Measurements from ENCODE around the gene MRGPRX4. TPM values are rescaled to one million over a fixed set of nuclear protein-coding genes. Genes with fewer than 3 reads are reported as not detected.

MRGPRX4 gene
- total RNA-seq, 1 donor from 2014 or later: not detected

- Histone ChIP-seq H3K27me3 (no peaks in the 10 kb centered on the region), H3K9me3 (peaks cover 0 to 8% of the 10 kb centered on the region in 2 donors), H3K4me1 (no peaks in the 10 kb centered on the region), H3K4me3 (no peak overlapping the region), H3K36me3 (no peaks in the 10 kb centered on the region), H3K27ac (no peak overlapping the region)
- intact Hi-C loops (cut with DNase I): no loop called here
- TF ChIP-seq CTCF (IDR thresholded peaks at IDR 0.05): no peak
- DNase-seq (ENCODE audit: low spot score in 2 of 2): no peak
Measured at GRCh38 chr11:18222814-18223421, 50.3 kb downstream of the MRGPRX4 start.

Other genes with a start within 250 kb of the MRGPRX4 start
- 13.6 TPM for gene SERGEF, start 159.8 kb upstream of the MRGPRX4 start, total RNA-seq
- gene TPH1, start 126.6 kb upstream of the MRGPRX4 start, total RNA-seq: 1.8 TPM
- gene SAAL1, start 66.8 kb upstream of the MRGPRX4 start, total RNA-seq: 29.1 TPM
- gene MRGPRX3, start 40.3 kb upstream of the MRGPRX4 start, total RNA-seq: not detected
- not detected for gene SAA4, start 64.0 kb downstream of the MRGPRX4 start, total RNA-seq
- 77.4 TPM for gene SAA2, start 75.8 kb downstream of the MRGPRX4 start, total RNA-seq
- gene SAA1, start 93.4 kb downstream of the MRGPRX4 start, total RNA-seq: 70.4 TPM
- gene HPS5, start 149.3 kb downstream of the MRGPRX4 start, total RNA-seq: 31.7 TPM
- gene GTF2H1, start 149.7 kb downstream of the MRGPRX4 start, total RNA-seq: 33.7 TPM
- gene LDHA, start 221.7 kb downstream of the MRGPRX4 start, total RNA-seq: 422 TPM
- gene LDHC, start 239.5 kb downstream of the MRGPRX4 start, total RNA-seq: not detected

Measured in ascending aorta (tissue), 2 donors.